Caco-2 (cell line): ENCODE data around the gene FAM193A. TPM values are rescaled to one million over a fixed set of nuclear protein-coding genes. Genes with fewer than 3 reads are reported as not detected.

Experiments
- BruUV-seq: library from RNA; stranded (reverse); fragments of 400-500 nt; replicated peaks from 2 replicates; lab custom pipeline; 2021; lab: Mats Ljungman, UMichigan
- CTCF ChIA-PET: fragments of 300-600 bp; sonication (Branson Sonifier 250); formaldehyde crosslinking; loops from one replicate; lab custom pipeline; 2022; ENCODE audit warnings: antibody characterized with exemption; lab: Charles Lee
- POLR2A ChIA-PET: fragments of 300-600 bp; sonication (Branson Sonifier 250); formaldehyde crosslinking; loops from one replicate; lab custom pipeline; 2022; ENCODE audit warnings: antibody characterized with exemption; lab: Charles Lee
- DNase-seq, 2 experiments: peaks; one replicate each; pipeline versions ENCODE4 v3.0.0 to v3.0.0-alpha.2; 2020 to 2022
- H3K27me3 ChIP-seq: replicated peaks from 2 replicates; pipeline ENCODE4 v1.6.0; 2011; ENCODE audit warnings: low read length; ENCODE audit not compliant: control insufficient read depth, insufficient read depth
- H3K36me3 ChIP-seq: 2 replicates; pipeline ENCODE4 v1.5.1; 2011; ENCODE audit warnings: low read length; ENCODE audit not compliant: control insufficient read depth, insufficient read depth
- H3K4me1 ChIP-seq: fragments of 250-450 bp; sonication (Bioruptor Pico); 2 replicates; pipeline ENCODE4 v1.5.1; 2020; ENCODE audit warnings: mild to moderate bottlenecking
- H3K4me3 ChIP-seq: 2 replicates; pipeline ENCODE4 v1.5.1; 2011; ENCODE audit warnings: low read depth, mild to moderate bottlenecking, control low read depth, low read length
- H3K9me3 ChIP-seq: fragments of 250-450 bp; sonication (Bioruptor Pico); 2 replicates; pipeline ENCODE4 v1.5.1; 2020; ENCODE audit warnings: mild to moderate bottlenecking, moderate library complexity
- H3K27ac Mint-ChIP-seq: one replicate; pipeline ENCODE4 v1.8.0; 2022; ENCODE audit warnings: mixed read lengths; ENCODE audit not compliant: unreplicated experiment
- H3K27me3 Mint-ChIP-seq: one replicate; pipeline ENCODE4 v1.8.0; 2022; ENCODE audit warnings: mixed read lengths; ENCODE audit not compliant: insufficient read depth, unreplicated experiment
- H3K36me3 Mint-ChIP-seq: one replicate; pipeline ENCODE4 v1.8.0; 2022; ENCODE audit warnings: mild to moderate bottlenecking, mixed read lengths; ENCODE audit not compliant: insufficient read depth, unreplicated experiment
- H3K4me1 Mint-ChIP-seq: one replicate; pipeline ENCODE4 v1.8.0; 2022; ENCODE audit warnings: low read depth, mixed read lengths; ENCODE audit not compliant: unreplicated experiment
- H3K4me3 Mint-ChIP-seq: one replicate; pipeline ENCODE4 v1.8.0; 2022; ENCODE audit warnings: mild to moderate bottlenecking, moderate library complexity, mixed read lengths; ENCODE audit not compliant: unreplicated experiment
- H3K9me3 Mint-ChIP-seq: one replicate; pipeline ENCODE4 v1.8.0; 2022; ENCODE audit warnings: mixed read lengths; ENCODE audit not compliant: unreplicated experiment
- intact Hi-C: fragments of 100-400 bp; cut with micrococcal nuclease; formaldehyde crosslinking; loops from one replicate; pipeline ENCODE4 v1.10.0; 2022; ENCODE audit not compliant: unreplicated experiment
- total RNA-seq: library from RNA; stranded (reverse); gene quantifications from 2 replicates; pipeline ENCODE4 v1.2.3, GENCODE V29; 2022
- TF ChIP-seq, protein P1 (sequence below), 2 experiments: fragments of 200-600 bp in 1 of 2; IDR thresholded peaks; 1 replicate in 1 of 2; 2 replicates in 1 of 2; pipeline versions ENCODE4 v1.5.1 to v1.8.0; 2011 to 2022; ENCODE audit warnings: antibody characterized with exemption in 1 of 2, control low read depth in 1 of 2, inconsistent platforms in 1 of 2, low read depth in 1 of 2, low read length in 1 of 2, mild to moderate bottlenecking in 1 of 2, moderate library complexity in 1 of 2; ENCODE audit not compliant: insufficient read depth in 1 of 2, severe bottlenecking in 1 of 2, unreplicated experiment in 1 of 2

The FAM193A gene
- total RNA-seq, 1 experiment from 2014 or later = 28.7 TPM

GRCh38 chr4:2637956-2638552 lies 101.6 kb downstream of the FAM193A start:
- H3K4me3 ChIP-seq = no peak overlapping the region
- H3K27ac Mint-ChIP-seq = no peak overlapping the region
- H3K9me3 Mint-ChIP-seq = no peaks in the 10 kb centered on the region
- TF ChIP-seq, protein P1, sequence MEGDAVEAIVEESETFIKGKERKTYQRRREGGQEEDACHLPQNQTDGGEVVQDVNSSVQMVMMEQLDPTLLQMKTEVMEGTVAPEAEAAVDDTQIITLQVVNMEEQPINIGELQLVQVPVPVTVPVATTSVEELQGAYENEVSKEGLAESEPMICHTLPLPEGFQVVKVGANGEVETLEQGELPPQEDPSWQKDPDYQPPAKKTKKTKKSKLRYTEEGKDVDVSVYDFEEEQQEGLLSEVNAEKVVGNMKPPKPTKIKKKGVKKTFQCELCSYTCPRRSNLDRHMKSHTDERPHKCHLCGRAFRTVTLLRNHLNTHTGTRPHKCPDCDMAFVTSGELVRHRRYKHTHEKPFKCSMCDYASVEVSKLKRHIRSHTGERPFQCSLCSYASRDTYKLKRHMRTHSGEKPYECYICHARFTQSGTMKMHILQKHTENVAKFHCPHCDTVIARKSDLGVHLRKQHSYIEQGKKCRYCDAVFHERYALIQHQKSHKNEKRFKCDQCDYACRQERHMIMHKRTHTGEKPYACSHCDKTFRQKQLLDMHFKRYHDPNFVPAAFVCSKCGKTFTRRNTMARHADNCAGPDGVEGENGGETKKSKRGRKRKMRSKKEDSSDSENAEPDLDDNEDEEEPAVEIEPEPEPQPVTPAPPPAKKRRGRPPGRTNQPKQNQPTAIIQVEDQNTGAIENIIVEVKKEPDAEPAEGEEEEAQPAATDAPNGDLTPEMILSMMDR (IDR thresholded peaks at IDR 0.05; ENCODE audit: insufficient read depth in 1 of 2, low read depth in 1 of 2, low read length in 1 of 2, severe bottlenecking in 1 of 2, unreplicated experiment in 1 of 2) = no peak
- intact Hi-C loops = no loop called here
- H3K9me3 ChIP-seq = no peaks in the 10 kb centered on the region
- POLR2A ChIA-PET = no interaction called here
- H3K4me3 Mint-ChIP-seq = no peak overlapping the region
- CTCF ChIA-PET = interaction anchor here (0.5 kb wide), 1 partner anchor 104 kb away, joined by 3 read pairs; no protein-coding TSS in a partner anchor
- no peaks in the 10 kb centered on the region for H3K4me1 ChIP-seq
- no peaks in the 10 kb centered on the region for H3K27me3 Mint-ChIP-seq
- no peak for DNase-seq
- no TSS peak for BruUV-seq
- peaks cover 2% of the 10 kb centered on the region for H3K36me3 ChIP-seq
- peaks cover 56% of the 10 kb centered on the region for H3K36me3 Mint-ChIP-seq
- no peaks in the 10 kb centered on the region for H3K27me3 ChIP-seq
- H3K4me1 Mint-ChIP-seq = no peaks in the 10 kb centered on the region

GRCh38 chr4:2638730-2639129 lies 102.3 kb downstream of the FAM193A start:
- CTCF ChIA-PET = no interaction called here
- POLR2A ChIA-PET = no interaction called here
- no peak overlapping the region for H3K27ac Mint-ChIP-seq
- H3K4me1 ChIP-seq = no peaks in the 10 kb centered on the region
- DNase-seq = no peak
- BruUV-seq = no TSS peak
- no peak overlapping the region for H3K4me3 Mint-ChIP-seq
- intact Hi-C loops = no loop called here
- peaks cover 62% of the 10 kb centered on the region for H3K36me3 Mint-ChIP-seq
- H3K36me3 ChIP-seq = peaks cover 2% of the 10 kb centered on the region
- no peak overlapping the region for H3K4me3 ChIP-seq
- TF ChIP-seq, protein P1 (IDR thresholded peaks at IDR 0.05; ENCODE audit: insufficient read depth in 1 of 2, low read depth in 1 of 2, low read length in 1 of 2, severe bottlenecking in 1 of 2, unreplicated experiment in 1 of 2) = no peak
- no peaks in the 10 kb centered on the region for H3K27me3 ChIP-seq
- H3K27me3 Mint-ChIP-seq = no peaks in the 10 kb centered on the region
- H3K9me3 Mint-ChIP-seq = no peaks in the 10 kb centered on the region
- no peaks in the 10 kb centered on the region for H3K4me1 Mint-ChIP-seq
- H3K9me3 ChIP-seq = no peaks in the 10 kb centered on the region

GRCh38 chr4:2642968-2643367 lies 106.5 kb downstream of the FAM193A start:
- H3K27ac Mint-ChIP-seq = no peak overlapping the region
- Histone ChIP-seq H3K4me1 (no peaks in the 10 kb centered on the region), H3K36me3 (peaks cover 3% of the 10 kb centered on the region), H3K4me3 (no peak overlapping the region), H3K27me3 (no peaks in the 10 kb centered on the region), H3K9me3 (no peaks in the 10 kb centered on the region)
- no TSS peak for BruUV-seq
- H3K27me3 Mint-ChIP-seq = no peaks in the 10 kb centered on the region
- no peak overlapping the region for H3K4me3 Mint-ChIP-seq
- ChIA-PET CTCF (no interaction called here), POLR2A (no interaction called here)
- intact Hi-C loops = no loop called here
- no peaks in the 10 kb centered on the region for H3K9me3 Mint-ChIP-seq
- H3K4me1 Mint-ChIP-seq = no peaks in the 10 kb centered on the region
- no peak for DNase-seq
- peaks cover 58% of the 10 kb centered on the region for H3K36me3 Mint-ChIP-seq
- TF ChIP-seq, protein P1 (IDR thresholded peaks at IDR 0.05; ENCODE audit: insufficient read depth in 1 of 2, low read depth in 1 of 2, low read length in 1 of 2, severe bottlenecking in 1 of 2, unreplicated experiment in 1 of 2) = no peak
